ENCODE results near the gene ZDHHC12. TPM values are rescaled to one million over a fixed set of nuclear protein-coding genes. Genes with fewer than 3 reads are reported as not detected.
A peak's percentile ranks its signal among the peaks of the same experiment; 100 is the strongest.

The ZDHHC12 gene, protein sequence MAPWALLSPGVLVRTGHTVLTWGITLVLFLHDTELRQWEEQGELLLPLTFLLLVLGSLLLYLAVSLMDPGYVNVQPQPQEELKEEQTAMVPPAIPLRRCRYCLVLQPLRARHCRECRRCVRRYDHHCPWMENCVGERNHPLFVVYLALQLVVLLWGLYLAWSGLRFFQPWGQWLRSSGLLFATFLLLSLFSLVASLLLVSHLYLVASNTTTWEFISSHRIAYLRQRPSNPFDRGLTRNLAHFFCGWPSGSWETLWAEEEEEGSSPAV
- total RNA-seq, result 18.9 and 28.7 TPM in 2 replicates
- 16.2 TPM for polyA plus RNA-seq (2012)

GRCh38 chr9:128723866-128724743 lies at the start of gene ZDHHC12:
Gene ZDHHC12, minus strand, starts transcription at chr9:128724127. Its CDS starts 34 bp downstream, at chr9:128724093.
- peak; percentile 92 for DNase-seq (ENCODE audit: low read depth)

- no peak for DNase-seq (ENCODE audit: low read depth)
These were observed 49.1 kb upstream of the ZDHHC12 start for GRCh38 chr9:128773049-128773448.

DNA sequence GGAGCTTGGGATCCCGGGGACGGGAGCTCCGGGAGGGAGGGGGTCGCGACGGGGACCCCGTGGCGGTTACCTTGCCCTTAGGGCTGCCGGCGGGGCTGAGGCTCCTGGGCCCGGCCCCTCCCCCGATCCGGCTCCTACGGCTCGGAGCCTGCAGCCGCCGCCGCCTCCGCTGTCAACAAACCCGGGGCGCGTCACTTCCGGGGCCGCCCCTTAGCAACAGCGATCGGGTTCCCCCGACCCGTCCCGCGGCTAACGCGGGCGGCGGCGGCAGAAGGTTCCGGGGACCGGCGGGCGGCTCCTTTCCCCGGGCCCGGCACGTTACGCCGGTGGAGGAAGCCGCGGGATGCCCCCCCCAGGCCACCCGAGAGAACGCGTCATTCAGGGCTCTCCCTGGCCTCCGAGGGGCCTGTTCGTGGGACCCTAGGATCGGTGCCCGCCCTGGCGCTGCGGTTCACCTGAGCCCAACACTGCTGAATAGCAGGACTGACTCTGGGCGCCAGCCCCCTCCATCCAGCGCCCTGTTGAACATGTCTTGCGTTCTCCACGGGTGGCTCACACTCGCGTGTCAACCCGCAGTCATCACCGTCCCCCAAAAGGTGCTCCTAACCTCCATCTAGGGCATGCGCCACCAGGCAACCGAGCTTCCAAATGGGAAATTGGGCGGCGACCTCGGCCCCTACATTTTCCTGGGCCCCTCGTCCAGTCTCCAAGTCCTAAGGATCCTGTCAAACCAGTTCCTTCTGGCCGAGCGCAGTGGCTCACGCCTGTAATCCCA lies 48.0 kb upstream of the ZDHHC12 start, which contains the start of gene ZER1:
Gene ZER1 (minus strand): TSS at position 183 of the 775 bp plus-strand sequence. CDS start 16,362 bp downstream, outside the sequence.
- DNase-seq (ENCODE audit: low read depth), result peak; percentile 90

DNA sequence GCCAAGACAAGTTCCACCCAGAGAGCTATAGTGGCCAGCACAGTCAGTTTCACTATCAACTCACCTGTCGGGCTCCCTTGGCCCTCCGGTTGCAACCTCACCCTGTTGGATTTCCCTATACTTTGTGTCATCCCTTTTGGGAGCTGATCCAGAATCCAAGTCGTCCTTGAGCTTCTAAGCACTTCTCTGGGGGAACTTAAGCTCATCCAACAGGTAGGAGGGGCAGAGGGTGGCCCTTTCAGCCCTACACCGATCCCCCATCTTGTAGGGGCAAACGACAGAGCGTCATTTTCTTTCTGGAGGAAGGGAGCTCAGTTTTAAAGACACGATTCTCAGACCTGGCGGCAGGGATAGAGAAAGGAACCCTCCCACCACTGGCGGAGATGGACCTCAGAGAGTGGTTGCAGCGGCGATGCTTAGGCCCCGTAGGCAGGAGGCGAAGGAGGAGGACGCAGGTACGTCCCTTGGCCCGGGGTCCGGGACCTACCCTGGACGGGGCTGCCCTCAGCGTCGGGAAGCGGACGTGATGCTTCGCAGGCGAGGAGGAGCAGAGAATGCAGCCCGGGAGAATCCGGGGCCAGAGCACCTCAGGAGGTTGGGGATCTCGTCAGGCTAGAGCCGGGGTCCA lies 47.3 kb upstream of the ZDHHC12 start:
- DNase-seq (ENCODE audit: low read depth), result no peak

- no peak for DNase-seq (ENCODE audit: low read depth)
These were observed 46.5 kb upstream of the ZDHHC12 start for GRCh38 chr9:128770286-128771030.

GRCh38 chr9:128768606-128769005 lies 44.7 kb upstream of the ZDHHC12 start:
- DNase-seq (ENCODE audit: low read depth), result no peak

DNA sequence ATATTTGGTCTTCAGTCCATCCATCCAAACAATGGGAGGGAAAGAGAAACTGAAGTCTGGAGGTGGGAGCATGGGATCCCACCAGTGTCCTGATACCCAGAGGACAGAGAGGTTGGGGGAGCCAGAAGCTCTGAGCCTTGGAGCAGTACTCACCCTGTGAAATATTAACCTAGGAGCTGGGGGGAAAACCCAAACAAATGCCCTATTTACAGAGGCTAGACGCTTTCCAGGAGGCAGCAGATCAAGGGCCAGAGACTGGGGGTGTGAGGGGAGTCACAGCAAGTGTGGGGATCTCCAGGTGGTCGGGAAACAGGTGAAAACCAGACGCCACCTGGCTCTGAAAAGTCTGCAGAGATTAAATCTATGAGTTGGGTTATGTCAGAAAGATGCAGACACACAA lies 41.6 kb upstream of the ZDHHC12 start:
- no peak for DNase-seq (ENCODE audit: low read depth)

DNA sequence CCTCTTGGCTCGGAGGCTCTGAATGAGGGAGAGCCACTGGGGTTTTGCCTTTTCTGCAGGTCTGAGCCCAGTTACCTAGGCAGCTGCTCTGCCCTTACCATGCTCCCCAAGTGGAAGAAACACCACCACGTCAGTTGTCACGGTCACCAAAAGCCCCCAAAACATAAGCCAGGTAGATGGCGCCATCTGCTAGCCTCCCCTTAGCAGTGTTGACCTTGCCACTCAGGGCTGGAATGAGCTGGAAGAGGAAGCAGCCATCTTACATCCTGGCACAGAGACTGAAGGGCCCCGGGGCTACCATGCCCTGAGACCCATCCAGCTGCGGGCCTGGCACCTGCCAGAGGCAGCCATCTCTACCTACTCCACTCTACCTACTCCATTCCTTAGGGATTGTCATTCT lies 40.4 kb upstream of the ZDHHC12 start:
- DNase-seq (ENCODE audit: low read depth), result no peak

DNA sequence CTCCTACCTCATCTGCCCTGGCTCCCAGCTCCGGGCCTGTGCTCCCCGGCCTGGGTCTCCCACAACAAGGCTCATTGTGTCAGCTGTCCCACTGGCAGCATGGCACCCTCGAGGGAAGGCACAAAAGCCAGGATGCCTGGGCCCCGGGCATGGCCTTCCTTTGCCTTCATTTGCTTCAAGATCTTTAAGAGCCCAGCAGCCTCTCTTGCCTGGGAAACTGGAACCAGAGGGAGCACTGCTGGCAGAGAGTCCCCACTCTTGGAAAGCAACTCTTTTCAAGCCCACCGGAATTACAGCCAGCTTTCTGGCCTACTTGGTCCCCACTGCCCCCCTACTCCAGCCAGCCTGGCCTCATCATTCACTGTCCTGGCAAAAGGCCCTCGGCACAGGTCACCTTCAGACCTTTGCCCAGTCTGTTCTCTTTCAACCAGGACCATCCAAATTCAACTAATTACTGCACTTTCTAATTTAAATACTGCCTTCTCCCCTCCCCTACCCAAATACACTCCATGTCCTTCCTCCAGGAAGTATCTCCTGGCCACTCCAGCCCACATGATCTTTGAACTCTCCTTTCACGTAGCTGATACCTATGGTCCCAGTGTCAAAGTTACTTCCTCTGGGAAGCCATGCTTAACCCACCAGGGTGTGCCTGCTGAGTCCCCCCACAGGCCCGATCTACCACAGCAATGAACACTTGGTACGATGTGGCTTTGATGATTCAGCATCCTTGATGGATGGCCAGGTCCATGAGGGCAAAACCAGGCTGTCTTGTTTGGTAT lies 38.9 kb upstream of the ZDHHC12 start:
- peak; percentile 59 for DNase-seq (ENCODE audit: low read depth)

DNA sequence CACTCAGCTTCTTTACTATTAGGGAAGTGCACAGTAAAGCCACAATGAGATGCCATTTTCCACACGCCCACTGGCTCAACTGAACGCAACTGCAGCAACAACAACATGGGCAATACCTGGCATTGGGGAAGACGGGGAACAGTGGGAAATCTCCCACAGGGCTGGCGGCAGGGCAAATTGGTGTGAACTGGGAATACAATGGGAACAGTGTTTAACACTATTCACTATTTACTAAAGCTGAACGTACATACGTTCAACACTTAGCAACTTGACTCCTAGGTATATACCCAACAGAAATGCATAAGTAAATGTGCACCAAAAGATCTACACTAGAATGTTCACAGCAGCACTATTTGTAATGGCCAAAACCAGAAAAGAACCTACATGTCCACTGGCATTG lies 33.7 kb upstream of the ZDHHC12 start:
- no peak for DNase-seq (ENCODE audit: low read depth)

DNA sequence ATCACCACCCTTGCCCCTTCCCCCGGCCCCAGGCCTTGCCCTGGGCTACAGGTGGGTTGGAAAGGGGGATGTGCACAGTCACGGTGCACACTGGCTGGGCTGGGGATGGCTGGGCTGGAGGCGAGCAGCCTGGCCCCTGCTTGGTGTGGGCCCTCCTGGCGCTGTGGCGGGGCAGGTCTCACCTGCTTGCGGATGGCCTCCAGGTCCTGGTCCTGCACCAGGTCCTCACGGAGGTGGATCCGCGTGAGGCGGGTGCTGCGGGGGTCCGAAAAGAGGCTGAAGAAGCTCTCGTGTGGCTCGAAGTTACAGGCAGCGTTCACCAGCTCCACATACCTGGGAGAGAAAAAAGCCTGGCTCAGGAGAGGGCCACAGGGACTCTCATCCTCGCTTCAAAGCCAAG lies 29.7 kb upstream of the ZDHHC12 start:
- no peak for DNase-seq (ENCODE audit: low read depth)

- DNase-seq (ENCODE audit: low read depth), result no peak
These were observed 27.1 kb upstream of the ZDHHC12 start for GRCh38 chr9:128750926-128751595.

GRCh38 chr9:128747241-128747640 lies 23.3 kb upstream of the ZDHHC12 start:
- DNase-seq (ENCODE audit: low read depth), result peak; percentile 77

GRCh38 chr9:128743421-128743820 lies 19.5 kb upstream of the ZDHHC12 start:
- no peak for DNase-seq (ENCODE audit: low read depth)

DNA sequence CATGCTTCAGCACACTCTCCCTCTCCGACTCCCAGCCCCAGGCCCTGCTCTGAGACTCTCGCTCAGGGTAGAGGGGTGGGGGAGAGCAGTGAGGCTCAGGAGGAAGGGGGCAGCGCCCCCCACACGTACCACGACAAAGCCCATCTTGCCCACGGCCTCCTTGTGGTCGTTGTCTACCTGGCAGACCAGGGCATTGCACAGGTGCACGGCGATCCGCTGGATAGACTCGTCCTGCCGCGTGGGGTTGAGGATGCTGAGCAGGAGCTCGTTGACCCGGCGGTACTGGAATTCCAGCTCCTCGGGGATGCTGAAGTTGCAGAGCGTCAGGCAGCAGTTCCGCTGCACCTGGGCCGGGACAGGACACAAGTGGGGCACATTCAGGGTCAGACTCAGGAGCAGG lies 18.5 kb upstream of the ZDHHC12 start:
- no peak for DNase-seq (ENCODE audit: low read depth)

- peak; percentile 90 for DNase-seq (ENCODE audit: low read depth)
These were observed 11.4 kb upstream of the ZDHHC12 start for GRCh38 chr9:128735373-128735772.

DNA sequence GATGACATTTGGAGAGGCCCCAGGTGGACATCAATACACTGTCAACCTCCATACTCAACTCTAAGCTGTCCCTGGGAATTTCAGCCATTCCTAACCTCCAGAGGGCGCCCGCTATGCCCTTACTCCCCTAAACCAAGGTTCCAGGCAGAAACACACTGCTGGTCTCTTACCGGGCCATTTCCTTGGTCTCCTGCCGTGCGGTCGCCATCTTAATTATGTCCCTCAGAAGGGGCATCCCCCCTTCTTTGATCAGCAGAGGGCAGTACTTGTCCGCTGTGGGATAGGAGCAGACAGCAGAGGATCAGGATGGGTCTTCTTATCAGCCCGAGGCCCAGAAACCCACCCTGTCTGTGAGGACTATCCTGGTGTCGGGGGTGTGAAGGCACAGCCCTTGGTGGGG lies 9.3 kb upstream of the ZDHHC12 start:
- peak; percentile 83 for DNase-seq (ENCODE audit: low read depth)

DNA sequence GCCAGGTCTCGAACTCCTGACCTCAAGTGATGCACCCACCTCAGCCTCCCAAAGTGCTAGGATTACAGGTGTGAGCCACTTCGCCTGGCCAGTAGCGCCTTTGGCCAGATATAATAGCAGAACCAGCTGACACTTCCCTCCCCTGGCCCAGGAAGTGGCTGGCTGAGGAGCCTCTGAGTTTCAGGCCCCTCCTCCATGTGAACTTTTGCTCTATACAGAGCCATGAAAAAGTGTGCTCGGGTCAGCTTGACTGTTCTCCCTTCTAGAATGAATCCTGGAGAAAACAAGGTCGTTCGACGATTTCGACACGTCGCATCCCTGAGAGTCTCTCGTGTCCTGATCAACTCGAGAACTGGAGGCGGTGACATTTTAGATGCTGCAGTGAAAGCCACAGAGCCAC lies 8.6 kb upstream of the ZDHHC12 start:
- no peak for DNase-seq (ENCODE audit: low read depth)

- no peak for DNase-seq (ENCODE audit: low read depth)
These were observed 7.8 kb upstream of the ZDHHC12 start for GRCh38 chr9:128731691-128732090.

Data from myocyte (in vitro differentiated cells).